HG03196 (cell line): Measurements from ENCODE around the gene SLU7.

Experiments
- ATAC-seq: cut with Tn5 transposase; IDR thresholded peaks from one replicate; pipeline ENCODE4 v1.9.1; 2021; ENCODE audit not compliant: unreplicated experiment

Gene SLU7

DNA sequence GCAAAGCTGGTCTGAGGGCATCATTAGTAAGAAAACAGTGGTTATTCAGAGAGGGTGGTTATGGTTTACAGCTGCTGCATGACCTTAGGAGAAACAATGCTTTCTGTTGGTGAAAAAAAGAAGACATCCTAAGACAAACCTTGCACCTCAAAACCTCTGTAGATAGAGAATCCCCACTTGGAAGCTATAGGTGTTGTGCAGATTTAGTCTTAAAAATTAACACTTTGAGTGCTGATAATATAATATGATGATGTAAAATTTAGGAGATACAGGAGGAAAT lies 1.4 kb upstream of the SLU7 start:
- ATAC-seq, result no peak

- no peak for ATAC-seq
Observed at GRCh38 chr5:160419458-160420330, 813 bp upstream of the SLU7 start.

GRCh38 chr5:160399402-160400353 lies 19.2 kb downstream of the SLU7 start, which contains the start of gene FAM200C:
TSS of gene FAM200C (minus strand) at chr5:160400054. CDS start at chr5:160395490, 4,564 bp downstream.
- peak; percentile 81 for ATAC-seq

GRCh38 chr5:160398806-160399205 lies 20.1 kb downstream of the SLU7 start:
- no peak for ATAC-seq

DNA sequence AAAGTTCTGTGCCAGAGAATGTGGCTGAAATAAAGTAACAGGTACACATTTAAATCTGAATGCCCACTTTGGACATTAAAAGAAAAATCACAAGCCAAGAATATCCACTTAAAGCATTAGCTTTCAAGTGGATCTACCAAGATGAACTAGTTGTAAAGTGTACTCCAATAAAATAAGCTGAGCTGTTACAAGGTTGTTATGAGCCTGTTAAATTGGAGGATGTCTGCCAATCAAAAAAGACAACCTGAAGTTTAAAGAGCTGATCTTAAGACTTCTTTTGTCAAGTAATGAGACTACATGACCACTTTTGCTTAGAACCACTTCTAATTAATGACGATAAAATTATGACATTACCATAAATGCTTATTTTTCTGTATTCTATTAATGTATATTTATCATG lies 21.4 kb downstream of the SLU7 start:
- no peak for ATAC-seq

DNA sequence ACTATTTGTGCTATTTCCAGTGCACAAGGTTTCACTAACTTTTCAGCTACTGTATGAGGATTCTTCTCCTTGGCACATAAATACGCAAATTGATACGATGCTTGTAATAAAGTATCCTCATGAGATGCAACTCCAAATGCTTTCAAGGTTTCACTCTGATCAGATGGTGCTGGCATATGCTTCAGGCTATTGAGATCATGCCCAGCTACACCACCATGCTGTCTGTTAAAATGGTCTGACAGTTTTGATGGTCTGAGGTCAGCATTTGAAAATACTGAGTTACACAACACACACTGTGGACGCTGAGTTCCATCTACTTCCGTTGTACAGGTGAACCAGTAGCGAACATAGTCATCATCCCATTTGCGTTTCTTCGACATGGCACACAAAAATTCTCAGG lies 23.8 kb downstream of the SLU7 start:
- ATAC-seq, result no peak

- ATAC-seq, result no peak
Observed at GRCh38 chr5:160390787-160391696, 27.8 kb downstream of the SLU7 start.

- ATAC-seq, result no peak
Observed at GRCh38 chr5:160387445-160387844, 31.4 kb downstream of the SLU7 start.

DNA sequence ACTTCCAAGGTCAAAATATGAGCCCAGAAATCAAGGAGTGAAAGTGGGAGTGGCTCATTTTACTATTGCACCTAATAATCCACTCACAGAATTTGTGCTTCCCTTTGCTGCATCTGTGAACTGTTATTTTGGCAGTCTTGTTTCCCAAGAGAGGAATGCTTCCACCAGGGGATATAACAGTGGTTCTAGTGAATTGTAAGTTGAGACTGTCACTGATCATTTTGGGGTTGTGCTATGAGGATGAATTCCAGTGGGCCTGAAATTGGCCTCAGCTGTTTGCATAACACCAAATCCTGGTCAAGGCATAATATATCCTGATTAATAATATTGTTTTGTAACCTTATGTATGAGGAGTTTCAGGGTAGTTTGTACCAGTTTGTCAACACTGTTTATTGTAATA lies 33.4 kb downstream of the SLU7 start:
- no peak for ATAC-seq

- ATAC-seq, result no peak
Observed at GRCh38 chr5:160384681-160385080, 34.2 kb downstream of the SLU7 start.

DNA sequence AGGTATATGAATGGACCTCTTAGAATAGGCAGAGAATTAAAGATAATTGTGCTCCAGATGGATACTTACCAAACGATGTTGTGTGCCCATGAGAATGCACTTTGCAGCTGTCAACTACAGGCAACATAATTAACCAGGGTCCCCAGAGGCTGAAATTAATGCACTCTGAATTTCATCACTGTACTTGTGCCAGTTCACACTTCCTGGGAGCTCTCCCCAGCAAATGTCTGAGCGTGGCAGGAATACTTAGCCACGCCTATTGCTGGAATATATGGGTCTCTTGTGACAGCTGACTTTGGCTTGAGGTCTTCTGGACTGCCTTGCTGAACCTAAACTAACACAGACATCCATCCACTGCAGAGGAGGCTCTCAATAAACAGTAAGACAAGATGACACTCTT lies 36.5 kb downstream of the SLU7 start:
- ATAC-seq, result no peak

GRCh38 chr5:160380041-160380440 lies 38.8 kb downstream of the SLU7 start:
- ATAC-seq, result no peak

DNA sequence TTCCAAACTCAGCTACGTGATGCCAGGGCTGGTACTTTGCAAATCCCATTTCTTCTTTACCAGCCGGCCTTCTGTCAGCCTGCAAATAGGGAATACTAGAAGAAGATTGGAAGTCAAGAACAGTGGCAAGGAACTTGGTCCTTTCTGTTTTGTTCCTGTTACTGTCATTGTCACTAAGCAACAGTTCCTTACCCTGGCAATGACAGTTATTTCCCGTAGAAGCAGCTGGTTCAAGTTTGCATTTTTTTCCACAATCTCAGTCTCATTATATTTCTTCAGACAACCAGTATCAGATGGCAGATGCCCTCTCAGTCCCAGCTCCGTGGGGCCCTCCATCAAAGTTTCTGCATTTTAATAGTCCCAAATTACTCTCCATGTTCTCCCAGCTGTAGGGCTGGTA lies 39.4 kb downstream of the SLU7 start:
- ATAC-seq, result no peak

- no peak for ATAC-seq
Observed at GRCh38 chr5:160378330-160378729, 40.6 kb downstream of the SLU7 start.

GRCh38 chr5:160377651-160378050 lies 41.2 kb downstream of the SLU7 start:
- no peak for ATAC-seq

- no peak for ATAC-seq
Observed at GRCh38 chr5:160376416-160376815, 42.5 kb downstream of the SLU7 start.

DNA sequence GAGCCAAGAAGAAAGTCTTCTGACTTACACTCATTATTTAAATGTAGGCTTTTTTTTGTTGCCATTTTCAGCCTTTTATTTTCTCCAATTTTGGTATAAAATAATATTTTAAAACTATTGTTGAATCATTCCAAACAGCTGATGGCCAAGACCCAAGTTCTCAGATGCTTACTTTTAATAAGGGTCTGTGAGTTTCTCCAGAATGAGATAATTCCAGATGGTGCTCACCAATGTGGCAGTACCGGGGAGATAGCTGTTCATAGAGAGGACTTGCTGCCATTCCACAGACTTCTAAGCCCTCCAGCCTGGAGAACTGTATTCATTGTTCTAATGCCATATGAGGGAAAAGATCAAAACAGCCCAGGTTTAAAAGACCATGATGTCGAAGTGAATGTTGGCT lies 43.2 kb downstream of the SLU7 start:
- no peak for ATAC-seq

DNA sequence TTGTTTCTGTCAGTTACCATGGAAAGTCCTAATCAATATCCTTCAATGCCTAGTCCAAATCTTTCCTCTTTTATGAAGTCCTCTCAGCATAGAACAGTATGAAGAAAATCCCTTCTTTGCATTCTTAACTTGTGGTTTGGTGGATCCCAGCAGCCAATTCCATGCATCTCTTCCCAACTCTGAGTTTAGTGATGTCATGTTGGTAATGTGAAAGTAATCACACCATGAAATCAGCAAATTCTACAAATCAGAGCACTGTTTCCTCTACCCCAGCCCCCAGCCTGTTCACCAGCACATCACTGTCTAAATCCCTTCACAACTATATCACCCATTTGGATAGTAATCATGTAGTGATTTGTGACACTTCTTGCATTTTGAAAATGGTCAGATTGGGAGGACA lies 43.7 kb downstream of the SLU7 start:
- no peak for ATAC-seq

- no peak for ATAC-seq
Observed at GRCh38 chr5:160371294-160371693, 47.6 kb downstream of the SLU7 start.

DNA sequence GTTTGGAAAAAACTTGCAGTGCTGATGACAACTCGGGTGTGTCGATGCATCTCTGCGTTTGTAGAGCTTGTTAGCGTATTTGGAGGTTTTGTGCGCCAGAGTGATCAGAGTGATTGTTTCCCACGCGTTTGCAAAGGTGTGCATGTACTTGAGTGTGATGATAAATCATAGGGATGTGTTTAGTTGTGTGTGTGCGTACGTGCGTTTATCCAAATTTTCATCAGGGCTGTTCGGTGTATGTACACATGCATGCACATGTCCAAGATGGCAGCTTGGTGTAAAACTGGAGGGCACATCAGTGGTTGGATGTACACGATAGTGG lies 48.2 kb downstream of the SLU7 start:
- no peak for ATAC-seq
